K562 (cell line): ENCODE data around the gene LZTR1. TPM values are rescaled to one million over a fixed set of nuclear protein-coding genes. Genes with fewer than 3 reads are reported as not detected.

Experiments
- ATF7 ChIP-seq: fragments of 450-650 bp; IDR thresholded peaks from 2 replicates; pipeline ENCODE4 v1.7.1; 2014; ENCODE audit warnings: mild to moderate bottlenecking, moderate library complexity
- BACH1 ChIP-seq: fragments of 200-800 bp; sonication (Bioruptor generic); IDR thresholded peaks from 2 replicates; pipeline ENCODE4 v1.6.1; 2016; ENCODE audit warnings: missing genetic modification characterization, missing compliant biosample characterization
- CBX5 ChIP-seq: IDR thresholded peaks from 2 replicates; pipeline ENCODE4 v1.6.1; 2014; ENCODE audit warnings: low read depth, borderline replicate concordance
- E2F6 ChIP-seq, 2 experiments: IDR thresholded peaks; 2 replicates each; pipeline ENCODE4 v1.6.1; 2011; ENCODE audit warnings: borderline replicate concordance in 1 of 2, control low read depth in 1 of 2, low read depth in 1 of 2, low read length in 1 of 2, mild to moderate bottlenecking in 1 of 2, mixed read lengths in 1 of 2, moderate library complexity in 1 of 2; ENCODE audit not compliant: insufficient read depth in 1 of 2, insufficient read length in 1 of 2, poor library complexity in 1 of 2, severe bottlenecking in 1 of 2; ENCODE audit errors: extremely low read depth in 1 of 2
- EGR1 ChIP-seq: fragments of 450-650 bp; conservative IDR thresholded peaks from 2 replicates; pipeline ENCODE4 v1.6.1; 2017; ENCODE audit warnings: mild to moderate bottlenecking
- FOXJ2 ChIP-seq: fragments of 200-800 bp; sonication (Bioruptor generic); IDR thresholded peaks from 2 replicates; pipeline ENCODE4 v1.6.1; 2016; ENCODE audit warnings: missing genetic modification characterization, missing compliant biosample characterization
- FUS ChIP-seq: fragments of 200-400 bp; formaldehyde crosslinking; optimal IDR thresholded peaks from 2 replicates; pipeline ENCODE3; 2017; ENCODE audit warnings: low read depth, low read length
- HDAC6 ChIP-seq: IDR thresholded peaks from 2 replicates; pipeline ENCODE4 v1.6.1; 2012; ENCODE audit warnings: low read depth, mild to moderate bottlenecking, control low read depth, inconsistent platforms, low read length, moderate library complexity
- HNRNPH1 ChIP-seq: fragments of 200-400 bp; formaldehyde crosslinking; optimal IDR thresholded peaks from 2 replicates; pipeline ENCODE3; 2017; ENCODE audit warnings: low read depth, mild to moderate bottlenecking, low read length, moderate library complexity
- LCOR ChIP-seq: sonication (generic); formaldehyde crosslinking; IDR thresholded peaks from 2 replicates; pipeline ENCODE4 v1.8.0; 2022; ENCODE audit warnings: mild to moderate bottlenecking, missing genetic modification reagents
- NCOA1 ChIP-seq: fragments of 450-650 bp; IDR thresholded peaks from 2 replicates; pipeline ENCODE4 v1.6.1; 2016; ENCODE audit warnings: low read depth
- NFATC3 ChIP-seq: fragments of 450-650 bp; IDR thresholded peaks from 2 replicates; pipeline ENCODE4 v1.6.1; 2017; ENCODE audit warnings: mild to moderate bottlenecking
- NR2F6 ChIP-seq: fragments of 450-650 bp; formaldehyde crosslinking; IDR thresholded peaks from 2 replicates; pipeline ENCODE4 v1.4.0; 2020; ENCODE audit warnings: mild to moderate bottlenecking
- POLR2H ChIP-seq: IDR thresholded peaks from 2 replicates; pipeline ENCODE4 v1.6.1; 2016; ENCODE audit warnings: missing genetic modification characterization, low read depth, mild to moderate bottlenecking, control low read depth, missing compliant biosample characterization, moderate library complexity
- RBM22 ChIP-seq: fragments of 200-400 bp; formaldehyde crosslinking; IDR thresholded peaks from 2 replicates; pipeline ENCODE4 v1.6.1; 2018; ENCODE audit warnings: low read length, low read depth; ENCODE audit not compliant: poor library complexity, severe bottlenecking
- SOX6 ChIP-seq: fragments of 450-650 bp; IDR thresholded peaks from 2 replicates; pipeline ENCODE4 v1.6.1; 2014; ENCODE audit warnings: mild to moderate bottlenecking
- UBTF ChIP-seq, 2 experiments: IDR thresholded peaks; 2 replicates each; pipeline ENCODE4 v1.6.1; 2012; ENCODE audit warnings: improper control_type of control experiment in 2 of 2, low read depth in 2 of 2, low read length in 2 of 2, borderline replicate concordance in 1 of 2
- XRCC3 ChIP-seq: fragments of 450-650 bp; IDR thresholded peaks from 2 replicates; pipeline ENCODE4 v1.6.1; 2017; ENCODE audit warnings: mild to moderate bottlenecking, moderate library complexity
- ZHX1 ChIP-seq: fragments of 150-350 bp; conservative IDR thresholded peaks from 2 replicates; pipeline ENCODE4 v1.6.1; 2014; ENCODE audit warnings: low read length
- ZNF143 ChIP-seq: sonication (generic); formaldehyde crosslinking; IDR thresholded peaks from 2 replicates; pipeline ENCODE4 v1.9.0; 2022; ENCODE audit warnings: mild to moderate bottlenecking, missing genetic modification reagents
- ZNF224 ChIP-seq: sonication (generic); formaldehyde crosslinking; IDR thresholded peaks from 2 replicates; pipeline ENCODE4 v1.8.0; 2022; ENCODE audit warnings: mild to moderate bottlenecking, missing genetic modification reagents
- ZNF695 ChIP-seq: fragments of 450-650 bp; formaldehyde crosslinking; IDR thresholded peaks from 2 replicates; pipeline ENCODE4 v1.4.0; 2020; ENCODE audit warnings: mild to moderate bottlenecking, moderate library complexity
- polyA plus RNA-seq, 8 experiments: library from polyadenylated mRNA; depleted of rRNA in 4 of 8; stranded (reverse) in 5 of 8; unstranded in 3 of 8; fragments of >200 nt; fragmentation: Nextera tagmentation in 2 of 8; fragmentation: Illumina TruSeq in 1 of 8; extraction: Ambion mirVana in 2 of 8; extraction: Trizol in 1 of 8; gene quantifications; 2 replicates each; pipeline versions ENCODE4 v1.2.1 to v1.2.3, GENCODE V29; 2011 to 2014; ENCODE audit warnings: inconsistent platforms in 1 of 8, missing spikeins in 1 of 8
- total RNA-seq, 7 experiments: library from RNA; depleted of rRNA in 6 of 7; stranded (reverse); fragments of >200 nt in 6 of 7; fragmentation: Illumina TruSeq in 2 of 7; extraction: Trizol in 2 of 7; gene quantifications; 2 replicates each; pipeline versions ENCODE4 v1.2.1 to v1.2.3, GENCODE V29; 2011 to 2021; ENCODE audit warnings: low replicate concordance in 1 of 7
- TF ChIP-seq, protein P1 (sequence below): fragments of 450-650 bp; IDR thresholded peaks from 2 replicates; pipeline ENCODE4 v1.6.1; 2016; ENCODE audit warnings: antibody characterized with exemption

Gene LZTR1
- total and polyA plus RNA-seq, 9 of the 15 experiments (the other 6 are each of a cell fraction or from before 2014, with no cell fraction given): 2.2 to 135 (median 63.0) TPM

- TF ChIP-seq ATF7 (no peak), XRCC3 (no peak), NCOA1 (no peak), NFATC3 (no peak), HNRNPH1 (no peak), ZNF143 (no peak), BACH1 (tag) (no peak), HDAC6 (peak; percentile 43; the same call in 1 of the 2 replicates), FUS (no peak), E2F6 (IDR thresholded peaks at IDR 0.05; ENCODE audit: borderline replicate concordance in 1 of 2, extremely low read depth in 1 of 2, insufficient read depth in 1 of 2, insufficient read length in 1 of 2, low read depth in 1 of 2, low read length in 1 of 2, poor library complexity in 1 of 2, severe bottlenecking in 1 of 2) (peak; percentile 82 to 92), LCOR (CRISPR knock-in tag) (no peak), ZNF695 (CRISPR knock-in tag) (peak; percentile 63; the same call in 1 of the 2 replicates), SOX6 (no peak), NR2F6 (CRISPR knock-in tag) (no peak; the same call in 1 of the 2 replicates), UBTF (IDR thresholded peaks at IDR 0.05; ENCODE audit: borderline replicate concordance in 1 of 2, low read depth in 2 of 2, low read length in 2 of 2) (no peak; a peak in 1 of 4 replicates), EGR1 (no peak), POLR2H (no peak), CBX5 (no peak), ZNF224 (CRISPR knock-in tag) (no peak), ZHX1 (0 out of 2 replicates have a peak, but pooled peaks have one; percentile 60), RBM22 (no peak), FOXJ2 (peak; percentile 96)
- TF ChIP-seq, protein P1, sequence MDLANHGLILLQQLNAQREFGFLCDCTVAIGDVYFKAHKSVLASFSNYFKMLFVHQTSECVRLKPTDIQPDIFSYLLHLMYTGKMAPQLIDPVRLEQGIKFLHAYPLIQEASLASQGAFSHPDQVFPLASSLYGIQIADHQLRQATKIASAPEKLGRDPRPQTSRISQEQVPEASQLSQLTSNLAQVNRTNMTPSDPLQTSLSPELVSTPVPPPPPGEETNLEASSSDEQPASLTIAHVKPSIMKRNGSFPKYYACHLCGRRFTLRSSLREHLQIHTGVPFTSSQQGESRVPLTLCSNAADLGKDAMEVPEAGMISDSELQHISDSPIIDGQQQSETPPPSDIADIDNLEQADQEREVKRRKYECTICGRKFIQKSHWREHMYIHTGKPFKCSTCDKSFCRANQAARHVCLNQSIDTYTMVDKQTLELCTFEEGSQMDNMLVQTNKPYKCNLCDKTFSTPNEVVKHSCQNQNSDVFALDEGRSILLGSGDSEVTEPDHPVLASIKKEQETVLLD: no peak
Measured at GRCh38 chr22:21014202-21014725, 32.2 kb downstream of the LZTR1 start (continued).
